Activated T-cell treated with anti-CD3 and anti-CD28 coated beads, Interleukin-2, amount 50 U/mL, for 4 hours (primary cell): Measurements from ENCODE around the gene PNLDC1. TPM values are rescaled to one million over a fixed set of nuclear protein-coding genes. Genes with fewer than 3 reads are reported as not detected.

Source experiments
- ATAC-seq, 2 donors: fragments of 200-7000 bp; cut with Tn5 transposase; one replicate each; pipeline ENCODE4 v1.10.0; 2021
- DNase-seq: peaks from one replicate; pipeline ENCODE4 v3.0.0-alpha.2; 2020
- H3K27me3 Mint-ChIP-seq: one replicate; pipeline ENCODE4 v1.8.0; 2021; ENCODE audit warnings: low read depth, mixed read lengths
- H3K36me3 Mint-ChIP-seq: one replicate; pipeline ENCODE4 v1.8.0; 2022; ENCODE audit warnings: mixed read lengths; ENCODE audit not compliant: insufficient read depth
- H3K4me1 Mint-ChIP-seq: one replicate; pipeline ENCODE4 v1.8.0; 2021; ENCODE audit warnings: low read depth, mixed read lengths
- H3K4me3 Mint-ChIP-seq: one replicate; pipeline ENCODE4 v1.8.0; 2021; ENCODE audit warnings: mild to moderate bottlenecking, moderate library complexity, mixed read lengths
- H3K9me3 Mint-ChIP-seq: one replicate; pipeline ENCODE4 v1.8.0; 2021; ENCODE audit warnings: mixed read lengths
- total RNA-seq, 3 donors: library from RNA; stranded (reverse); gene quantifications; one replicate each; pipeline ENCODE4 v1.2.1, GENCODE V29; 2021

The PNLDC1 gene, protein sequence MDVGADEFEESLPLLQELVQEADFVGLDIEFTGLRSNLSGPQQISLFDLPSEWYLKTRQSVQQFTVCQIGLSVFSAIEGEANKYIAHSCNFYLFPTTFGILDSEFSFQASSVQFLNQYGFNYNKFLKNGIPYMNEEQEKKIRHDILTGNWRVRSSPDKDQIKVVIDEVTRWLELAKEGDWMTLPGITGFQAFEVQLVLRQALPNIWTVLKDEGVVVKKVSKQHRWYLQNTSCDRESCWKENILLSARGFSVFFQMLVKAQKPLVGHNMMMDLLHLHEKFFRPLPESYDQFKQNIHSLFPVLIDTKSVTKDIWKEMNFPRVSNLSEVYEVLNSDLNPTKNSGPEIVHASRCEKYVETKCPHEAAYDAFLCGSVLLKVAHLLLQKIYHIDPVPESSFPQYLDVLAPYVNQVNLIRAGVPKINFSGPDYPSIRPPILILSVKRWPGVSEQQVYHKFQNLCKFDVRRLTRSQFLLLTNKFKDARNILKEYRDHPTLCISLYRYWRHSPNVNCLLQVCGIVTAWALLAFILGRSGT
- 1 to 10 TPM in 1 of 3 donors, under 1 TPM in 2; 0.14 to 2.0 (median 0.30) TPM for total RNA-seq

DNA sequence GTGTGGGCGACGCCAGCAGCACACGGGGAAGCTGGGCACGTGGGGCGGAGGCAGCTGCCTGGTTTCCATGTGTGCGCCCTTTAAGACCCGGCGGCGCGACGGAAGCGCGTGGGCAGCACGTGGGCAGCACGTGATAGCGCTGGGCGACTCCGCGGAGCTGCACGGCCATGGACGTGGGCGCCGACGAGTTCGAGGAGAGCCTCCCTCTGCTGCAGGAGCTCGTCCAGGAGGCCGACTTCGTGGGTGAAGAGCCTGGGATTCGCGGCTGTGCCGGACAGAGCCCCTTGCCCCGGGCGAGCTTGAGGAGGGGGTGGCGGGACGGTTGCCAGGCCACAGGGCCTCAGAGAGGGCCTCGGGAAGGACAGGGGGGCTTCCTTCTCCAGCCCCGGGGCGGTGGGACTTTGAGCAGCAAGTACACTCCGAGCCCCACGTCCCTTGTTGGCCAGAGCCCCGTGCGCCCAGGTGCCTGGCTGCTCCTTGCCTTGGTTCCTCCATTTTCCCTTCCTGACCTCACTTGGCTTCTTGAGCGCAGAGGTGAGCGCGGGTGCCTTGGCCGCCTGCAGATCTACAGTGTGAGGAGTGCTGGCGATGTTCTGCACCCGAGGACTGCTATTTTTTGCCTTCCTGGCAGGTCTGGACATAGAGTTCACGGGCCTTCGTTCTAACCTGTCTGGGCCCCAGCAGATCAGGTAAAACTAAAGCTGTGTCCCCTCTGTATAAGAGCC lies at the start of gene PNLDC1:
Gene PNLDC1, plus strand, starts transcription at position 136 of the 725 bp plus-strand sequence. Its CDS starts 32 bp downstream, at position 168.
- ATAC-seq (peak; percentile 18 to 21), DNase-seq (no peak)
- H3K4me1 Mint-ChIP-seq = peaks cover 8% of the 10 kb centered on the region
- H3K9me3 Mint-ChIP-seq = no peaks in the 10 kb centered on the region
- no peaks in the 10 kb centered on the region for H3K27me3 Mint-ChIP-seq
- H3K36me3 Mint-ChIP-seq = peaks cover 18% of the 10 kb centered on the region
- no peak within 1 kb of the TSS for H3K4me3 Mint-ChIP-seq

- H3K4me3 Mint-ChIP-seq = no peak overlapping the region
- no peak for ATAC-seq
- DNase-seq = no peak
- no peaks in the 10 kb centered on the region for H3K27me3 Mint-ChIP-seq
- no peaks in the 10 kb centered on the region for H3K9me3 Mint-ChIP-seq
- peaks cover 49% of the 10 kb centered on the region for H3K36me3 Mint-ChIP-seq
- peaks cover 2% of the 10 kb centered on the region for H3K4me1 Mint-ChIP-seq
Observed at GRCh38 chr6:159751448-159751847, 48.6 kb upstream of the PNLDC1 start.

GRCh38 chr6:159753081-159753872 lies 46.8 kb upstream of the PNLDC1 start:
- no peaks in the 10 kb centered on the region for H3K27me3 Mint-ChIP-seq
- H3K9me3 Mint-ChIP-seq = no peaks in the 10 kb centered on the region
- no peak overlapping the region for H3K4me3 Mint-ChIP-seq
- no peak for ATAC-seq
- DNase-seq = no peak
- peaks cover 5% of the 10 kb centered on the region for H3K4me1 Mint-ChIP-seq
- peaks cover 49% of the 10 kb centered on the region for H3K36me3 Mint-ChIP-seq

DNA sequence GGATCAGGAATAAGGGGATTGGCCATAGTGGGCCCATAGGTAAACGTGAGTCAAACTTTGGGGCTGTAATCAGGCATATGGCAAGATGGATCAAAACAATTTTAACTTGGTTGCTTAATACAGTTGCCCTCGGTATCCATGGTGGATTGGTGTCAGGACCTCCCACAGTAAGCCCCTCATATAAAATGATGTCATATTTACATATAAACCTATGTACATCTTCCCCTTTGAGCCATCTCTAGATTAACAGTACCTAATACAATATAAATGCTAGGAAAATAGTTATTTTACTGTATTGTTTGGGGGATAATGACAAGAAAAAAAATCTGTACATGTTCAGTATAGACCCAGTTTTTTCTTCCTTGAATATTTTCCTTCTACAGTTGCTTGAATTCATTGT lies 45.7 kb upstream of the PNLDC1 start:
- H3K4me1 Mint-ChIP-seq = peaks cover 5% of the 10 kb centered on the region
- no peak overlapping the region for H3K4me3 Mint-ChIP-seq
- no peaks in the 10 kb centered on the region for H3K27me3 Mint-ChIP-seq
- DNase-seq = no peak
- H3K36me3 Mint-ChIP-seq = peaks cover 44% of the 10 kb centered on the region
- no peaks in the 10 kb centered on the region for H3K9me3 Mint-ChIP-seq
- ATAC-seq = no peak

GRCh38 chr6:159754959-159755914 lies 44.8 kb upstream of the PNLDC1 start:
- ATAC-seq (no peak), DNase-seq (no peak)
- Mint-ChIP-seq H3K4me3 (no peak overlapping the region), H3K4me1 (peaks cover 10% of the 10 kb centered on the region), H3K9me3 (no peaks in the 10 kb centered on the region), H3K27me3 (no peaks in the 10 kb centered on the region), H3K36me3 (peaks cover 39% of the 10 kb centered on the region)

GRCh38 chr6:159756508-159756907 lies 43.6 kb upstream of the PNLDC1 start:
- Mint-ChIP-seq H3K27me3 (no peaks in the 10 kb centered on the region), H3K9me3 (no peaks in the 10 kb centered on the region), H3K4me1 (peaks cover 20% of the 10 kb centered on the region), H3K4me3 (no peak overlapping the region), H3K36me3 (peaks cover 36% of the 10 kb centered on the region)
- ATAC-seq (no peak), DNase-seq (no peak)

- Mint-ChIP-seq H3K4me1 (peaks cover 30% of the 10 kb centered on the region), H3K36me3 (peaks cover 30% of the 10 kb centered on the region), H3K9me3 (no peaks in the 10 kb centered on the region), H3K4me3 (no peak overlapping the region), H3K27me3 (no peaks in the 10 kb centered on the region)
- ATAC-seq = no peak
- DNase-seq = no peak
Observed at GRCh38 chr6:159758031-159759001, 41.8 kb upstream of the PNLDC1 start.

DNA sequence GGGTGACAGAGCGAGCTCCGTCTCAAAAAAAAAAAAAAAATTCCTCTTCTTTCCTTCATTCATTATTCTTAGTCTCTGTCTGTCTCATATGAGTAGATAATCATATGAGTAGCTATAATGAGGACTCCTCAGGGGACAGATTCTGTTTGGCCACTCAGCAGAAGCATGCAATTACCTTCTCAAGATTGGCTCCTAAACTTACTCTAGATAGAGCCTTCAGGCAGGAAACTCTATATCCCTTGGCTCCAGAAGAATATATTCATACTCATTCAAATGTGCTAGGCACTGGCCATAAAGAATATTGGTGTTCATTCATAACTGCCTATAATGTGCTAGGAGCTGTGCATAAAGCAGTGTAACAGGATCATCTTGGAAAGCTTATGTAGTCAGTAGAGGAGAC lies 40.4 kb upstream of the PNLDC1 start:
- Mint-ChIP-seq H3K36me3 (peaks cover 25% of the 10 kb centered on the region), H3K4me1 (peaks cover 30% of the 10 kb centered on the region), H3K9me3 (no peaks in the 10 kb centered on the region), H3K27me3 (no peaks in the 10 kb centered on the region), H3K4me3 (peak overlapping the region; percentile 29)
- DNase-seq (no peak), ATAC-seq (no peak)

DNA sequence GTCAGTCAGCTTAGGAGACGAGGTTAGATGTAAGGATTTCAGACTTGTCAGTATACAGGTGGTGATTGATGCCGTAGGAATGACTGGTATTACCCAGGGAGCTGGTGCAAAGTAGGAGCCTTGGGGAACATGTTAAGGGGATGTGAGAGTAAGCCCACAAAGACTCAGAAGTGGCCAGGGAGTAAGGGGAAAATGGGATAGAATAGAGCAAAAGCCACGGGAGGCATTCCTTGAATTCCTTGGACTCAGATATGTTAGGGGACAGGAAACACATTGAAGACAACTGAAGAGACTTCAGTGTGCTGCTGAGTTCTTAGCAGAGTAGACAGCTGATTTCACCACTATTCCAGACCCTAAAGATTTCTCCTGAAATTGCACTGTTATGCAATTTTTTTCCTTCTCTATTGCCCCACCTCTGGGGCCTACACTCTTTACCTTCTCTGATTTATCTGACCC lies 39.4 kb upstream of the PNLDC1 start:
- Mint-ChIP-seq H3K36me3 (peaks cover 19% of the 10 kb centered on the region), H3K4me1 (peaks cover 28% of the 10 kb centered on the region), H3K27me3 (no peaks in the 10 kb centered on the region), H3K4me3 (peak overlapping the region; percentile 92), H3K9me3 (no peaks in the 10 kb centered on the region)
- DNase-seq = no peak
- no peak for ATAC-seq

- Mint-ChIP-seq H3K4me3 (peak overlapping the region; percentile 92), H3K9me3 (no peaks in the 10 kb centered on the region), H3K27me3 (no peaks in the 10 kb centered on the region), H3K36me3 (peaks cover 17% of the 10 kb centered on the region), H3K4me1 (peaks cover 28% of the 10 kb centered on the region)
- ATAC-seq (peak; percentile 3), DNase-seq (peak; percentile 12)
Observed at GRCh38 chr6:159761129-159761872, 38.8 kb upstream of the PNLDC1 start.

DNA sequence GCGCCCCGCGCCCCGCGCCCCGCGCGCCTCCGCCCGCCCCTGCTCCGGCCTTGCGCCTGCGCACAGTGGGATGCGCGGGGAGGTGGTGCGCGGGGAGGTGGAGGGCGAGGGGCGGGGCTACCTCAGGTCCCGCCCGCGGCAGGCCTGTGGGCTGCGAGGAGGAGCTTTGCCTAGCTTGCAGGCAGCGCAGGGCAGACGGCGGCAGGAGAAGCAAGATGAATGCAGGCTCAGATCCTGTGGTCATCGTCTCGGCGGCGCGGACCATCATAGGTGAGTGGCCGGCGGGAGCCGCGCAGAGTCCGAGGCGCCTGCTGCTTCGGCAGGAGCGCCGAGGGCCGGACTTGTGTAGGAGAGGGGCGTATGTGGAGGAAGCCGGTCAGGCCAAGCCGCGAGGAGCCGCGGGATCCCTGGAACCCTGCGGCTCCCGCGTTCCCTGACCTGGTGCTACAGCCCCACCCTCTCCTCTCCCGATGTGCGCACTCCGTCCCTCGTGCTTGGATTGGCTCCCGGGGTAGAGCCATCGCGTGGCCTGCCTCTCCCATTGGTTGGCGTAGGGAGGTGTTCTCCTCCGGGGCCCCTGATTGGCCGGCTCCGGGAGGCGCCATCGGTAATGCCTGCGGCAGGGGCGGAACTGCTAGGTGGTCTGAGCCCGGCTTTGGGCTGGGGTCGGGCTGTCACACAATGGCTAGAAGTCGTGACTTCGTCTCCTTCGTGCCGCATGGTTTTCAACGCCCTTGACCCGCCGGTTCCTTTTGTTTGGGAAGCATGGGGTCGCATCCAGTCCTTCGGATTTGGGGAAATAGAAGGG lies 38.0 kb upstream of the PNLDC1 start, which contains the start of gene ACAT2:
Gene ACAT2, plus strand, starts transcription at position 173 of the 808 bp plus-strand sequence. Its CDS starts 43 bp downstream, at position 216.
- Mint-ChIP-seq H3K4me3 (peak within 1 kb of the TSS; percentile 92), H3K4me1 (peaks cover 28% of the 10 kb centered on the region), H3K27me3 (no peaks in the 10 kb centered on the region), H3K36me3 (peaks cover 20% of the 10 kb centered on the region), H3K9me3 (no peaks in the 10 kb centered on the region)
- ATAC-seq = peak; percentile 97
- DNase-seq = peak; percentile 85
